H1 (cell line): ENCODE data around the gene SHH. TPM values are rescaled to one million over a fixed set of nuclear protein-coding genes. Genes with fewer than 3 reads are reported as not detected.

ENCODE experiments used
- BACH1 ChIP-seq: IDR thresholded peaks from 2 replicates; pipeline ENCODE4 v1.6.1; 2012; ENCODE audit warnings: low read length, improper control_type of control experiment
- EGR1 ChIP-seq: IDR thresholded peaks from 2 replicates; pipeline ENCODE4 v1.6.1; 2011; ENCODE audit warnings: low read depth, low read length, borderline replicate concordance
- EP300 ChIP-seq, 2 experiments: IDR thresholded peaks; 1 replicate in 1 of 2; 2 replicates in 1 of 2; pipeline ENCODE4 v1.6.1; 2011 to 2012; ENCODE audit warnings: low read depth in 2 of 2, low read length in 2 of 2, mild to moderate bottlenecking in 2 of 2, borderline replicate concordance in 1 of 2, inconsistent platforms in 1 of 2, moderate library complexity in 1 of 2
- GTF2F1 ChIP-seq: IDR thresholded peaks from 2 replicates; pipeline ENCODE4 v1.6.1; 2012; ENCODE audit warnings: low read depth, low read length, improper control_type of control experiment, borderline replicate concordance
- KDM1A ChIP-seq: fragments of 200-600, 300-600 bp; sonication (generic); IDR thresholded peaks from 2 replicates; pipeline ENCODE4 v1.7.1; 2016; ENCODE audit warnings: mild to moderate bottlenecking, low read length, borderline replicate concordance
- NANOG ChIP-seq: IDR thresholded peaks from 2 replicates; pipeline ENCODE4 v1.6.1; 2011; ENCODE audit warnings: low read length, low read depth, mild to moderate bottlenecking, inconsistent platforms; ENCODE audit not compliant: insufficient read depth, poor library complexity, severe bottlenecking
- TCF12 ChIP-seq: IDR thresholded peaks from 2 replicates; pipeline ENCODE4 v1.6.1; 2011; ENCODE audit warnings: low read depth, mild to moderate bottlenecking, low read length
- polyA plus RNA-seq, 7 experiments: library from polyadenylated mRNA; depleted of rRNA in 3 of 7; stranded (reverse) in 5 of 7; unstranded in 2 of 7; fragments of >200 nt in 5 of 7; fragments of 200-250 nt in 2 of 7; gene quantifications; 1 replicate in 5 of 7; 2 replicates in 1 of 7; 4 replicates in 1 of 7; pipeline versions ENCODE4 v1.2.1 to v1.2.3, GENCODE V29; 2011 to 2013; ENCODE audit warnings: missing spikeins in 2 of 7, mixed read lengths in 2 of 7
- total RNA-seq: library from RNA; stranded (reverse); fragmentation: NEBNext Ultra II Directional; extraction: Animal tissue kit (Norgen Biotek cat#: 25700); gene quantifications from 2 replicates; pipeline ENCODE4 v1.2.1, GENCODE V29; 2021
- TF ChIP-seq, protein P1 (sequence below): fragments of 300-600 bp; sonication (generic); IDR thresholded peaks from 2 replicates; pipeline ENCODE4 v1.7.1; 2012; ENCODE audit warnings: low read length, moderate library complexity, mild to moderate bottlenecking, inconsistent platforms; ENCODE audit not compliant: insufficient replicate concordance

SHH gene
- total and polyA plus RNA-seq, 2 of the 8 experiments (the other 6 are each of a cell fraction or from before 2014, with no cell fraction given), result not detected

DNA sequence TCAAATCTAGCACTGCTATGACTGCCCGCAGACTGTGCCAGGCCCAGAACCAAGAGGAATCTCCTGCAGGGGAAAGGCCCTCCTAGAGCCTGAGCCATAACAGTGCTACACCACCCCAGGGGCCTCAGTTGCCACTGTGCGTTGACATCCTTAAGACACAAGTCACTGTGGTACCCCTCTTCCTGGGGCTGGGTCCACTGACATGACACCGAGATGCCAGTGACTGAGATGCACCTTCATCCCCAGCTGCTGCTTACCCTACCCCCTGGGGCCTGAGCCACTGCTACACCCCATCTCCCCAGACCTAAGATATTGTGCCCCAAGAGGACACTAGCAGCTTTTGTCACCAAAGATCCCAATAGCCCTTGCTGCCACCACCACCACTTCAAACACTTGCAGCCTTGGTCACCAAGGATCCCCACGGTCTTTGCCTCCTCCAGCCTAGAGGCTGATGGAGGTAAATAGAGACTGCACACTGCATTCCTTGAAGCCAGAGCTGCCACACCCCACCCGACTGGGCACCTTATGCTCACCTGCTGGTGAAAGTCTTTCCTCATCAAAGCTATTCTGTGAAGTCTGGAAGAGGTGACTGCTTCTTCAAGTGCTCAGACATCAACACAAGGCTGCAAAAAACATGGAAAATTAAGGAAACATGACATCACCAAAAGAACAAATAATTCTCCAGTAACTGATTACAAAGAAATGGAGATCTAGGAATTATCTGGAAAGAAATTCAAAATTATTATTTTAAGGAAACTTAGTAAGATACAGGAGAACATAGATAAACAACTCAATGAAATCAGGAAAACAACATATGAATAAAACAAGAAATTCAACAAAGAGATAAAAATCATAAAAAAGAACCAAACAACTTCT lies 40.4 kb upstream of the SHH start (continued):
- TF ChIP-seq, protein P1, sequence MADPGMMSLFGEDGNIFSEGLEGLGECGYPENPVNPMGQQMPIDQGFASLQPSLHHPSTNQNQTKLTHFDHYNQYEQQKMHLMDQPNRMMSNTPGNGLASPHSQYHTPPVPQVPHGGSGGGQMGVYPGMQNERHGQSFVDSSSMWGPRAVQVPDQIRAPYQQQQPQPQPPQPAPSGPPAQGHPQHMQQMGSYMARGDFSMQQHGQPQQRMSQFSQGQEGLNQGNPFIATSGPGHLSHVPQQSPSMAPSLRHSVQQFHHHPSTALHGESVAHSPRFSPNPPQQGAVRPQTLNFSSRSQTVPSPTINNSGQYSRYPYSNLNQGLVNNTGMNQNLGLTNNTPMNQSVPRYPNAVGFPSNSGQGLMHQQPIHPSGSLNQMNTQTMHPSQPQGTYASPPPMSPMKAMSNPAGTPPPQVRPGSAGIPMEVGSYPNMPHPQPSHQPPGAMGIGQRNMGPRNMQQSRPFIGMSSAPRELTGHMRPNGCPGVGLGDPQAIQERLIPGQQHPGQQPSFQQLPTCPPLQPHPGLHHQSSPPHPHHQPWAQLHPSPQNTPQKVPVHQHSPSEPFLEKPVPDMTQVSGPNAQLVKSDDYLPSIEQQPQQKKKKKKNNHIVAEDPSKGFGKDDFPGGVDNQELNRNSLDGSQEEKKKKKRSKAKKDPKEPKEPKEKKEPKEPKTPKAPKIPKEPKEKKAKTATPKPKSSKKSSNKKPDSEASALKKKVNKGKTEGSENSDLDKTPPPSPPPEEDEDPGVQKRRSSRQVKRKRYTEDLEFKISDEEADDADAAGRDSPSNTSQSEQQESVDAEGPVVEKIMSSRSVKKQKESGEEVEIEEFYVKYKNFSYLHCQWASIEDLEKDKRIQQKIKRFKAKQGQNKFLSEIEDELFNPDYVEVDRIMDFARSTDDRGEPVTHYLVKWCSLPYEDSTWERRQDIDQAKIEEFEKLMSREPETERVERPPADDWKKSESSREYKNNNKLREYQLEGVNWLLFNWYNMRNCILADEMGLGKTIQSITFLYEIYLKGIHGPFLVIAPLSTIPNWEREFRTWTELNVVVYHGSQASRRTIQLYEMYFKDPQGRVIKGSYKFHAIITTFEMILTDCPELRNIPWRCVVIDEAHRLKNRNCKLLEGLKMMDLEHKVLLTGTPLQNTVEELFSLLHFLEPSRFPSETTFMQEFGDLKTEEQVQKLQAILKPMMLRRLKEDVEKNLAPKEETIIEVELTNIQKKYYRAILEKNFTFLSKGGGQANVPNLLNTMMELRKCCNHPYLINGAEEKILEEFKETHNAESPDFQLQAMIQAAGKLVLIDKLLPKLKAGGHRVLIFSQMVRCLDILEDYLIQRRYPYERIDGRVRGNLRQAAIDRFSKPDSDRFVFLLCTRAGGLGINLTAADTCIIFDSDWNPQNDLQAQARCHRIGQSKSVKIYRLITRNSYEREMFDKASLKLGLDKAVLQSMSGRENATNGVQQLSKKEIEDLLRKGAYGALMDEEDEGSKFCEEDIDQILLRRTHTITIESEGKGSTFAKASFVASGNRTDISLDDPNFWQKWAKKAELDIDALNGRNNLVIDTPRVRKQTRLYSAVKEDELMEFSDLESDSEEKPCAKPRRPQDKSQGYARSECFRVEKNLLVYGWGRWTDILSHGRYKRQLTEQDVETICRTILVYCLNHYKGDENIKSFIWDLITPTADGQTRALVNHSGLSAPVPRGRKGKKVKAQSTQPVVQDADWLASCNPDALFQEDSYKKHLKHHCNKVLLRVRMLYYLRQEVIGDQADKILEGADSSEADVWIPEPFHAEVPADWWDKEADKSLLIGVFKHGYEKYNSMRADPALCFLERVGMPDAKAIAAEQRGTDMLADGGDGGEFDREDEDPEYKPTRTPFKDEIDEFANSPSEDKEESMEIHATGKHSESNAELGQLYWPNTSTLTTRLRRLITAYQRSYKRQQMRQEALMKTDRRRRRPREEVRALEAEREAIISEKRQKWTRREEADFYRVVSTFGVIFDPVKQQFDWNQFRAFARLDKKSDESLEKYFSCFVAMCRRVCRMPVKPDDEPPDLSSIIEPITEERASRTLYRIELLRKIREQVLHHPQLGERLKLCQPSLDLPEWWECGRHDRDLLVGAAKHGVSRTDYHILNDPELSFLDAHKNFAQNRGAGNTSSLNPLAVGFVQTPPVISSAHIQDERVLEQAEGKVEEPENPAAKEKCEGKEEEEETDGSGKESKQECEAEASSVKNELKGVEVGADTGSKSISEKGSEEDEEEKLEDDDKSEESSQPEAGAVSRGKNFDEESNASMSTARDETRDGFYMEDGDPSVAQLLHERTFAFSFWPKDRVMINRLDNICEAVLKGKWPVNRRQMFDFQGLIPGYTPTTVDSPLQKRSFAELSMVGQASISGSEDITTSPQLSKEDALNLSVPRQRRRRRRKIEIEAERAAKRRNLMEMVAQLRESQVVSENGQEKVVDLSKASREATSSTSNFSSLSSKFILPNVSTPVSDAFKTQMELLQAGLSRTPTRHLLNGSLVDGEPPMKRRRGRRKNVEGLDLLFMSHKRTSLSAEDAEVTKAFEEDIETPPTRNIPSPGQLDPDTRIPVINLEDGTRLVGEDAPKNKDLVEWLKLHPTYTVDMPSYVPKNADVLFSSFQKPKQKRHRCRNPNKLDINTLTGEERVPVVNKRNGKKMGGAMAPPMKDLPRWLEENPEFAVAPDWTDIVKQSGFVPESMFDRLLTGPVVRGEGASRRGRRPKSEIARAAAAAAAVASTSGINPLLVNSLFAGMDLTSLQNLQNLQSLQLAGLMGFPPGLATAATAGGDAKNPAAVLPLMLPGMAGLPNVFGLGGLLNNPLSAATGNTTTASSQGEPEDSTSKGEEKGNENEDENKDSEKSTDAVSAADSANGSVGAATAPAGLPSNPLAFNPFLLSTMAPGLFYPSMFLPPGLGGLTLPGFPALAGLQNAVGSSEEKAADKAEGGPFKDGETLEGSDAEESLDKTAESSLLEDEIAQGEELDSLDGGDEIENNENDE, result no peak
- no peak for TF ChIP-seq KDM1A
- no peak for TF ChIP-seq BACH1
- no peak for TF ChIP-seq NANOG
- no peak for TF ChIP-seq EGR1
- no peak for TF ChIP-seq TCF12
- TF ChIP-seq EP300 (IDR thresholded peaks at IDR 0.05; ENCODE audit: borderline replicate concordance in 1 of 2, low read depth in 2 of 2, low read length in 2 of 2), result no peak
- TF ChIP-seq GTF2F1, result no peak
